ENCODE measurements around the gene TRMT112. TPM values are rescaled to one million over a fixed set of nuclear protein-coding genes. Genes with fewer than 3 reads are reported as not detected.

TRMT112 gene
- total RNA-seq, 2 experiments from 2014 or later: 205 to 322 TPM

DNA sequence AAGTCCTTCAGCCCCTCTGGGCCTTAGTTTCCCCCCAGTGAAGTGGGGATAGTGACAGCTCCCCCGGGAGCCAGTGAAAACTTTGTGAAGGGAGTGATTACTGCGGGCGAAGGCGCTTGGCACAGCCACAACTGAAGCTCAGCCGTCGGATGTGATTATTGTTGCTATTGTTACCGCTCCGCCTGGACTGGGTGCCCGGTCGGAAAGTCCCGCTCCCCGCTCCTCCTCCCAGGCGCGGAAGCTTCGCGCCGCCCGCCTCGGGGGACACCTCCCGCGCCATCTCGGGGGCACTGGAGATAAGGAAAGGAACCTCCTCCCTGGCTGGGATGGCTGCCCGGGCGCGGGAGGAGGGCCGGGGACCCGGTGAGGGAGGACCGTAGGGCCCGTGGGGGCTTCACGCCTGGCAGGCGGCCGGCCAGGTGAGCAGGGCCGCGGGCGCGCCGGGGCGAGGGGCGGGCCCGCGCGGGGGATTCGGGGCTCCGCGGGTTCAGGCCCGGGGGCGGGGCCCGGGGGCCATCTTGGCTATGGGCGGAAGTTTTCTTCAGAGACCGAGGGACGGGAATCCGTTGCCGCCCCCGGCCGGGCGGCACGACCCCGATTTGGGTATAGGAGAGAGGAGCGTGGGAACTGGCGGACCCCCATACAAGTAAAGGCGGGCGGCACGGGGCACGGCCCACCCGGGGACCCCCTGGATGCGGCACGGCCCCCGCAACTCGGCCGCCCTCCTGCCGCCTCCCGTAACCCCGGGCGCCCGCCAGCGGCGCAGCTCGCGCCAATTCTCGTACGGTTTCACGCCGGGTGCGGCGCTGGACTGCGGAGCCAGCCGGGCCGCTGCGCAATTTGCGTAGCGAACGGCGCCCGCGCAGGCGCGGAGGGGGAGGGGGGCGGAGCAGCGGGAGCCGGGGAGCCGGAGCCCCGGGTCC lies 32.1 kb downstream of the TRMT112 start, which contains the start of gene GPR137:
Gene GPR137, plus strand, starts transcription at position 887 of the 923 bp plus-strand sequence. CDS start 677 bp downstream, outside the sequence.
- intact Hi-C loops (cut with micrococcal nuclease; ENCODE audit: unreplicated experiment): loop anchor here (1.0 to 5.0 kb wide), 2 partner anchors 19 to 83 kb away; no protein-coding TSS in a partner anchor
- H3K4me1 ChIP-seq (ENCODE audit: insufficient read depth, low read length, poor library complexity, severe bottlenecking): peaks cover 14% of the 10 kb centered on the region
- H3K4me2 ChIP-seq (ENCODE audit: low read length): peak within 1 kb of the TSS; percentile 97
- peak; percentile 93 for DNase-seq (ENCODE audit: low spot score)
- H4K20me1 ChIP-seq (ENCODE audit: insufficient read depth, low read length): no peaks in the 10 kb centered on the region
- H3K79me2 ChIP-seq (ENCODE audit: insufficient read depth, low read depth, low read length): no peaks in the 10 kb centered on the region
- no peaks in the 10 kb centered on the region for H3K9me2 ChIP-seq (ENCODE audit: insufficient read depth, low read length)
- H2AFZ ChIP-seq (ENCODE audit: low read length): peak within 1 kb of the TSS; percentile 65
- peak within 1 kb of the TSS; percentile 80 for H3K27ac ChIP-seq (ENCODE audit: low read depth, low read length, poor library complexity, severe bottlenecking)
- H3K36me3 ChIP-seq (ENCODE audit: insufficient read depth, low read length): peaks cover 5% of the 10 kb centered on the region; the same call in 1 of the 2 replicates
- TF ChIP-seq, protein P1, sequence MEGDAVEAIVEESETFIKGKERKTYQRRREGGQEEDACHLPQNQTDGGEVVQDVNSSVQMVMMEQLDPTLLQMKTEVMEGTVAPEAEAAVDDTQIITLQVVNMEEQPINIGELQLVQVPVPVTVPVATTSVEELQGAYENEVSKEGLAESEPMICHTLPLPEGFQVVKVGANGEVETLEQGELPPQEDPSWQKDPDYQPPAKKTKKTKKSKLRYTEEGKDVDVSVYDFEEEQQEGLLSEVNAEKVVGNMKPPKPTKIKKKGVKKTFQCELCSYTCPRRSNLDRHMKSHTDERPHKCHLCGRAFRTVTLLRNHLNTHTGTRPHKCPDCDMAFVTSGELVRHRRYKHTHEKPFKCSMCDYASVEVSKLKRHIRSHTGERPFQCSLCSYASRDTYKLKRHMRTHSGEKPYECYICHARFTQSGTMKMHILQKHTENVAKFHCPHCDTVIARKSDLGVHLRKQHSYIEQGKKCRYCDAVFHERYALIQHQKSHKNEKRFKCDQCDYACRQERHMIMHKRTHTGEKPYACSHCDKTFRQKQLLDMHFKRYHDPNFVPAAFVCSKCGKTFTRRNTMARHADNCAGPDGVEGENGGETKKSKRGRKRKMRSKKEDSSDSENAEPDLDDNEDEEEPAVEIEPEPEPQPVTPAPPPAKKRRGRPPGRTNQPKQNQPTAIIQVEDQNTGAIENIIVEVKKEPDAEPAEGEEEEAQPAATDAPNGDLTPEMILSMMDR (conservative IDR thresholded peaks at IDR 0.05; ENCODE audit: low read length): no peak
- no peak for TF ChIP-seq EZH2phosphoT487 (IDR thresholded peaks at IDR 0.05; ENCODE audit: borderline replicate concordance, low read depth, low read length)
- ChIA-PET CTCF (ENCODE audit: unreplicated experiment) (interaction anchor here (0.5 to 0.6 kb wide), 3 partner anchors 16 to 165 kb away, joined by 3 to 4 read pairs (median 3); no protein-coding TSS in a partner anchor), POLR2A (interaction anchor here (0.9 to 2.6 kb wide), 2 partner anchors 78 to 575 kb away, joined by 3 to 8 read pairs; partner anchors contain the start of gene FERMT3)
- peak within 1 kb of the TSS; percentile 73 for H3K4me3 ChIP-seq (ENCODE audit: low read depth, low read length, poor library complexity, severe bottlenecking)
- H3K9me3 ChIP-seq (ENCODE audit: low read length): no peaks in the 10 kb centered on the region
- TSS peak; percentile 67 for BruUV-seq (replicated peaks)

DNA sequence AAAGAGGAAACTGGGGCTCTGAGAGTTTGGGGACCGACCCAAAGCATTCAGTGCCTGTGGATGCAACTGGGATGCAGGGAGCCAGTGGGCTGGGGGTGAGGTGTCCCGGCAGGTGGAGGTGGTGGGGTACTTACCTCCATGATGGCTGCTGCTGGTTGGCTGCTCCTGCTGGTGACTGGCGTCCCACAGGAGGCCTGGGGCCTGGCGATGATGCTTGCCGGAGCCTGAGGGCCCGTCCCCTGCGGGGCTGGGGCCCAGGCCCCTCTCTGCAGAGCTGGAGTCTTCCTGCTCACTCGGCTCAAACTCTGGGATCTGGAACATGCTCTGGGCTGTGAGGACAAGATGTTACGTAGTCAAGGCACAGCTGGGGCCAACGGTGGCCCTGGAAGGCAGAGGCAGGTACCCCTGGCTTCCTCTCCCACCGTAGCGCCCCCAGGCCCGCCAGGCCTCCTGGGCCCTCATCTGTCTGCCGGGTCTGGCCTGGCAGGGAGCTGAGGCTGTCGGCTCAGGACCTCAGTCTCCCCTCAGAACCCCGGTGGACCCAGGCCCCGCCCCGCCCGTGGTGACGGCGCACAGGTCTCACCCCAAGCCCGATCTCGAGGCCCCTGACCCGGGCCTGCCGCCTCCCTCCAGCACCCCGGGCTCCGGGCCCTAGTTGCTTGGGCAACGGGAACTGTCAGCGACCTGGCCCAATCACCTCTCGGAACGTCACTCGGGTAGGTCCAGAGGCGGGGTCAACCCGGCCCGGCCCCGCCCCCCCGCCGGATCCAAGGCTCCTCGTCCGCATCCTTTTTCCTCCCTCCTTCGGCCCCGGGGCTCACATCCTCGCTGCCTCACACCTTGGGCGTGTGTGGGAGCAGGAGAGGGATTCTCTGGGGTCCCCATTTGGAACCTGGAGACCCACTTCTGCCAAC lies 33.1 kb downstream of the TRMT112 start, which contains the start of gene BAD:
Gene BAD, minus strand, starts transcription at position 618 of the 914 bp plus-strand sequence. Its CDS starts 297 bp downstream, at position 321.
- Histone ChIP-seq H3K4me2 (ENCODE audit: low read length) (peak within 1 kb of the TSS; percentile 97), H3K9me3 (ENCODE audit: low read length) (no peaks in the 10 kb centered on the region), H3K4me3 (ENCODE audit: low read depth, low read length, poor library complexity, severe bottlenecking) (peak within 1 kb of the TSS; percentile 73), H3K27ac (ENCODE audit: low read depth, low read length, poor library complexity, severe bottlenecking) (peak within 1 kb of the TSS; percentile 80), H3K36me3 (ENCODE audit: insufficient read depth, low read length) (peaks cover 5% of the 10 kb centered on the region; the same call in 1 of the 2 replicates), H3K9me2 (ENCODE audit: insufficient read depth, low read length) (no peaks in the 10 kb centered on the region), H3K79me2 (ENCODE audit: insufficient read depth, low read depth, low read length) (no peaks in the 10 kb centered on the region), H3K4me1 (ENCODE audit: insufficient read depth, low read length, poor library complexity, severe bottlenecking) (peaks cover 14% of the 10 kb centered on the region), H4K20me1 (ENCODE audit: insufficient read depth, low read length) (no peaks in the 10 kb centered on the region), H2AFZ (ENCODE audit: low read length) (peak within 1 kb of the TSS; percentile 65)
- ChIA-PET CTCF (ENCODE audit: unreplicated experiment) (interaction anchor here (0.5 to 0.6 kb wide), 2 partner anchors 17 to 166 kb away, joined by 3 read pairs; no protein-coding TSS in a partner anchor), POLR2A (interaction anchor here (0.7 to 2.6 kb wide), 6 partner anchors 14 to 576 kb away, joined by 3 to 8 read pairs (median 3); partner anchors contain the start of genes FERMT3, PRDX5, STIP1 and TRMT112)
- intact Hi-C loops (cut with micrococcal nuclease; ENCODE audit: unreplicated experiment): no loop called here
- DNase-seq (ENCODE audit: low spot score): peak; percentile 94
- no TSS peak for BruUV-seq (replicated peaks)
- TF ChIP-seq EZH2phosphoT487 (IDR thresholded peaks at IDR 0.05; ENCODE audit: borderline replicate concordance, low read depth, low read length): no peak
- TF ChIP-seq, protein P1 (conservative IDR thresholded peaks at IDR 0.05; ENCODE audit: low read length): 0 out of 2 replicates have a peak, but pooled peaks have one; percentile 14

Data from OCI-LY7 (cell line).